IPS-15b (cell line): ENCODE measurements around the gene CDY1B.
"Not testable (repeated sequence)": the region's sequence is repeated elsewhere in the genome, so short reads cannot be mapped to it uniquely, and the experiment has no call there.

Experiments
- H3K27me3 ChIP-seq: one replicate; pipeline ENCODE4 v1.6.1; 2013; ENCODE audit warnings: low read length; ENCODE audit not compliant: control insufficient read depth, insufficient read depth
- H3K36me3 ChIP-seq: one replicate; pipeline ENCODE4 v1.6.1; 2013; ENCODE audit warnings: low read length; ENCODE audit not compliant: control insufficient read depth, insufficient read depth
- H3K4me1 ChIP-seq: one replicate; pipeline ENCODE4 v1.6.1; 2013; ENCODE audit warnings: mild to moderate bottlenecking, low read length; ENCODE audit not compliant: control insufficient read depth, insufficient read depth
- H3K4me3 ChIP-seq: one replicate; pipeline ENCODE4 v1.5.1; 2013; ENCODE audit warnings: low read depth, low read length
- H3K9ac ChIP-seq: one replicate; pipeline ENCODE4 v1.6.1; 2013; ENCODE audit warnings: low read depth, mild to moderate bottlenecking, low read length
- H3K9me3 ChIP-seq: one replicate; pipeline ENCODE4 v1.6.1; 2013; ENCODE audit warnings: mild to moderate bottlenecking, low read length; ENCODE audit not compliant: control insufficient read depth, insufficient read depth

CDY1B gene

GRCh38 chrY:24047919-24048318 lies at the start of gene CDY1B:
Gene CDY1B, minus strand, starts transcription at chrY:24048019. Its CDS starts 331 bp downstream, at chrY:24047688.
- not testable (repeated sequence) for H3K9ac ChIP-seq, H3K4me3 ChIP-seq, H3K36me3 ChIP-seq, H3K9me3 ChIP-seq, H3K4me1 ChIP-seq, H3K27me3 ChIP-seq

- H3K4me3 ChIP-seq, H3K9me3 ChIP-seq, H3K36me3 ChIP-seq, H3K9ac ChIP-seq, H3K4me1 ChIP-seq, H3K27me3 ChIP-seq: not testable (repeated sequence)
These were observed 1.7 kb upstream of the CDY1B start for GRCh38 chrY:24049525-24049924.

- H3K9ac ChIP-seq, H3K36me3 ChIP-seq, H3K27me3 ChIP-seq, H3K4me3 ChIP-seq, H3K4me1 ChIP-seq, H3K9me3 ChIP-seq: not testable (repeated sequence)
These were observed 4.6 kb downstream of the CDY1B start for GRCh38 chrY:24043209-24043608.

- not testable (repeated sequence) for H3K9ac ChIP-seq, H3K4me3 ChIP-seq, H3K36me3 ChIP-seq, H3K4me1 ChIP-seq, H3K9me3 ChIP-seq, H3K27me3 ChIP-seq
These were observed 8.7 kb downstream of the CDY1B start for GRCh38 chrY:24039008-24039718.

- not testable (repeated sequence) for H3K36me3 ChIP-seq, H3K9ac ChIP-seq, H3K4me1 ChIP-seq, H3K27me3 ChIP-seq, H3K4me3 ChIP-seq, H3K9me3 ChIP-seq
These were observed 21.4 kb downstream of the CDY1B start for GRCh38 chrY:24026212-24027103.
